ENCODE results near the gene C1QBP.
A peak's percentile ranks its signal among the peaks of the same experiment; 100 is the strongest.

The C1QBP gene

DNA sequence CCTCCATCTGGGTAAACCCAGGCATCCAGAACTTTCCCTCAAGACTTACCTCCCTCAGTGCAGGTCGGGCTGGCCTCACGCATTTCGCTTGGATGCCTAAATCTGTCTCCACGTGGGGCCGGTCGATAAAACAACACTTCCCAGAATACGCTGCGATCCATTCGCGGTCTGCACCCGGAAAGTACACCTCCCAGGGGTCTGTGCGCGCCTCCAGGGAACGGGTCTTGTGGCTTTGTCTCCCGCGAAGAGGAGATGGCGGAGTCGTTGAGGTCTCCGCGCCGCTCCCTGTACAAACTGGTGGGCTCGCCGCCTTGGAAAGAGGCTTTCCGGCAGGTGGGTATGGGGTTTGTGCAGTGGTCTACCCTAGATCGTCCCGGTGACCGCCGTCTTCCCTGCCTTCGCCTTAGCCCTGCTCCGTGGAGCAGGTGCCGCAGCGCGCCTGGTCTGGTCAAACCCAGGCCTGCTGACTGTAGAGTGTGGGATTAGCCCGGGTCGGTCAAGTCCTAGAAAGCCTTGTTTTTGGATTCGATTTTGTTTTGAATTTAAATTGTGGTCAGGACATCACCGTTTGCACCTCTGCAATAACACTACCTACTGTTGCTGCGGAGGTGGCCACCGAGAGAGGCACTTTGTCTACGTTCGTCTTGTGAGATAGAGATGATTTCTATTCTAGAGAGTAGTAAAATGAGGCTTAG is 18.8 kb downstream of the C1QBP start, which contains the start of gene RPAIN:
Gene RPAIN (plus strand): TSS at position 224 of the 695 bp plus-strand sequence. CDS start 29 bp downstream, at position 253.
- H3K4me3 ChIP-seq (ENCODE audit: low read length), result peak within 1 kb of the TSS; percentile 94
- no peak for TF ChIP-seq ZNF274 (IDR thresholded peaks at IDR 0.05; ENCODE audit: low read depth, low read length)

DNA sequence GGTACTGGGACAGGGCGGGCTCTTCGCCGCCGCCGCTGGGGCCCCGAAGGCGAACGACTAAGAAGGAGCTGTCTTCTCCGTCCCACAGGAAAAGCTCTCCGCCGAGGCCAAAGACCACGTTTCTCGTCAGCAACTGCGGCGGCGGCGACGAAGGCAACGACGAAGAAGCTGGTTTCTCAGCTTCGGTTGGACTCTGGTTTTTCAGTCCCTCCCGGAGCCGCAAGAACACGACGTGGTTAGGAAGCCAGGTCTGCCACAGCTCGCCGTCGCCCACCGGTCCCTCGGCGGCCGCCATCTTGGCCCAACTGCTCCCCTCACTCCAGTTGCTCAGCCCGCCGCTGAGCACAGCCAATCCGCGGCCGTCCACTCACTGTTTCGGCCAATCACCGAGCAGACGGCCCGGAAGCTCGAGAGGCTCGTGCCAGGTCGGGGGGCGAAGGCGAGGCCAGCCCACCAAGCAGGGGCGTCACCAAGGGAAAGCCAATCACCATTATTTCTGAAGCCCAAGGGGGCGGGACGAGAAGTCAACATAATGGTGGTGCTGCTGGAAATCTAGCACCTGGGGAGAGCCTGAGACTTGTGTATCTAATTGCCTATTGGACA is 19.5 kb downstream of the C1QBP start, which contains the start of gene NUP88:
Gene NUP88 (minus strand): TSS at position 307 of the 603 bp plus-strand sequence. CDS start 12 bp downstream, at position 295.
- H3K4me3 ChIP-seq (ENCODE audit: low read length), result peak within 1 kb of the TSS; percentile 94
- no peak for TF ChIP-seq ZNF274 (IDR thresholded peaks at IDR 0.05; ENCODE audit: low read depth, low read length)

DNA sequence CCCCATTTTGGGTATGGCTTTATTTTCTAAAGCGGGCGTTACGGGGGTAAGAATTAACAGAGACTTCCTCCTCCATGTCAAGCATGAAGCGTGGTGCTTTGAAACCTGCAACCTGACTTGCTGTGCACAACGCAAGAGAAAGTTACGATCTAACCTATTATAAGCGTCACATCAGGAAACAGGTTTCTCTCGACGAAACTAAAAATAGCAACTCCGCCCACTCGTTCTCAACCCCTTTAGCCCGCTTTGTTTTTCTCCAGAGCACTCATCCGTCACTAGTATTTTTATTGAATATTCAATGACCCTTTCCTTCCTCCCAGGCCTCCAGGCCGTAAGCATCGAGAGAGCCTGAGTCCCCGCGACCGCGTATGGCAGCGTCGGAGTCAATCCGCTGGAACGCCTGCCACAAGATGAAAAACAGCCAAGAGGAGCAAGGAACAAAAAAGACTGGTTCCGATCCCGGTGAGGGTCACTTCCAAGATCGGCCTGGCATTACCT is 20.0 kb downstream of the C1QBP start:
- no peak for TF ChIP-seq ZNF274 (IDR thresholded peaks at IDR 0.05; ENCODE audit: low read depth, low read length)
- H3K4me3 ChIP-seq (ENCODE audit: low read length), result peak overlapping the region; percentile 94

DNA sequence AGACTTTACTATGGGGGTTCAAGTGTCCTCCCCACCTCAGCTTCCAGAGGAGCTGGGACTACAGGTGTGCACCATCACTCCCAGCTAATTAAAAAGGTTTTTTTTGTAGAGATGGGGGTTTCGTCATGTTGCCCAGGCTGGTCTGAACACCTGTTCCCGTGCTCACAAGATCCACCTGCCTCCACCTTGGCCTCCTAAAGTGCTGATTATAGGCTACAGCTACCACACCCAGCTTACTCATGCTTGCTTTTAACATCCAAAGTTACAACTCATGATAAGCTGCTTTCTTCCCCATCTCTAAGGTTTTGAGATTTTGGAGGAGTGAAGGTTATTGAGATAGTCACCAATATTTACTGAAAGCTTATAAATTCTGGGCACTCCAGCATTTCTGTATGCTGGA is 22.1 kb downstream of the C1QBP start:
- TF ChIP-seq ZNF274 (IDR thresholded peaks at IDR 0.05; ENCODE audit: low read depth, low read length), result no peak
- H3K4me3 ChIP-seq (ENCODE audit: low read length), result no peak overlapping the region

DNA sequence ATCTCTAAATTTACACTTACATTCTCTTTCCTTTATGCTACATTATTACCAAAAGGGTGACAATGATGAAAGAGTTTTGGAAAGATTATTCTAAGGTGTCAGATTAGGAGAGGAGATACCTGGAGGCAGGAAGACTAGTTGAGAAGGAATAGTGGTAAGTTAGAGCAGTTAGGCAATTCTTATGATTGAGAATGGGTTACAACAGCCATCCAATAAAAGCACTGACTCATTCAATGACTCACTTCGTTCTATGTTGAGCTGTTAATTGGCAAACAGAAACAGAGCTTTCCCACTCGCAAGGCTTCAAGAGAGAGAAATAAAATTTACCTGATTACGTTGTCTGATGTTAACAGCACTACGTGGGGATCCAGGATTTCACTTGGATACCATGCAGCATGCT is 25.3 kb downstream of the C1QBP start:
- TF ChIP-seq ZNF274 (IDR thresholded peaks at IDR 0.05; ENCODE audit: low read depth, low read length), result no peak
- no peak overlapping the region for H3K4me3 ChIP-seq (ENCODE audit: low read length)

DNA sequence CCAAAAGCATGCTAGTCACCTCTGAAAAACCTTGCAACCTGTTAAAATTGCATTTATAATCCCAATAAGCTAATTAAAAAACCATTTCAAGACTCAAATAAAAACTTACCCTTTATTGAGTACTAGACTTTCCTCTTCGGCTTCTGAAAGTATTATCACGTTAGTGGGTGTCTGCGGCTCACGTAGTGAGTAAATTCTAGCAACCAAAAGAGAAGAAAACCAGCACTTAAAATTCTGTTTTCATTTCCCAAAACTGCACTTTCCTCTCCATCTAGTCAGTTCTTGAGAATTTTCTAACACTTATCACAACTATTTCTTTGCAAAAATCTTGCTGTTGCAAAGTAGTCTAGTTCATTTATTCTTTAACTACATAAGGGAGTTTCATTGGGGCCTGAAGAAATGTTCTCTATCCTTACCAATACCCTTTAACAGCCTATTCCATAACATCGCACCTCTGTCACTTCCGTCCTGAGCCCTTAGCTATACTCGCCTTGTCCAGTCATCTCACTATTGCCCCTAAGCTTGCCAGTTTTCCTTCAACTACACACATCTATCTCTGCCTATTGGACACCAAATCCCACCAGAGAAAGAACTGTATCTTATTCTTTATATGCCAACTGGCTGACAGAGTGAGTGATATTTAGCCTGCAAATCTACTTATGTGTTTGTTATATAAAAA is 28.2 kb downstream of the C1QBP start:
- no peak overlapping the region for H3K4me3 ChIP-seq (ENCODE audit: low read length)
- TF ChIP-seq ZNF274 (IDR thresholded peaks at IDR 0.05; ENCODE audit: low read depth, low read length), result no peak

DNA sequence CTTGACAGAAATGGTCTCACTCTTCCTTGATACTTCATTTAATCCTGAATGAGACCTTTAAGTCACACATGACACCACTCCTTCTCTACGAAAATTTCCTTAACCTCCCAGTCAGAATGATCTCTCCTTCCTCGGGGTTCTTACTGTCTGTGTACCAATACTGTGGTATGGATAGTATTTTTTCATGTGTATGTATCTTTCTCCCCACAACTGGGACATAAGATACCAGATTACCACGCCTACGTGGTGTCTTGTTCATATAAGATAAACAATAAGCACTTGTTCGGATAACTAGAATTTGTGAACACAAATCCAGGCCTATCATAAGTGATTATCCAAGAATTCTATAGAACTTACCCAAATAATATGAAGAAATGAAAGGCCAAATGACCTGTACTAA is 30.8 kb downstream of the C1QBP start:
- H3K4me3 ChIP-seq (ENCODE audit: low read length), result no peak overlapping the region
- TF ChIP-seq ZNF274 (IDR thresholded peaks at IDR 0.05; ENCODE audit: low read depth, low read length), result no peak

DNA sequence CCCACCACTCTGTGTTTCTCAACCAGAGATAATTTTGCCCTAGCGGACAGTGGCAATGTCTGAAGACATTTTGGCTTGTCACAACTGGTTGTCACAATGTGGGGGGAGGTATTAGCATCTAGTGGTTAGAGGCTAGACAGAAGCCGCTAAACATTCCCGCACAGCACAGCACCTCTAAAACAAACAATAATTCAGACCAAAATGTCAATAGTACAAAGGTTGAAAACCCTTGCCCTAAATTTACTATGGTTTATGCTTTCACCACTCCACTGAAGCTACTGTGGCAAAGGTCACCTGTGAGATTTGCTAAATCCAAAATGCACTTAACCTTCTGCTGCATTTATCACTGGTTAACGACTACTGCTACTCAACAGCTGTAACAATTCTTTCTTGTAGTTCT is 33.6 kb downstream of the C1QBP start:
- H3K4me3 ChIP-seq (ENCODE audit: low read length), result no peak overlapping the region
- TF ChIP-seq ZNF274 (IDR thresholded peaks at IDR 0.05; ENCODE audit: low read depth, low read length), result no peak

DNA sequence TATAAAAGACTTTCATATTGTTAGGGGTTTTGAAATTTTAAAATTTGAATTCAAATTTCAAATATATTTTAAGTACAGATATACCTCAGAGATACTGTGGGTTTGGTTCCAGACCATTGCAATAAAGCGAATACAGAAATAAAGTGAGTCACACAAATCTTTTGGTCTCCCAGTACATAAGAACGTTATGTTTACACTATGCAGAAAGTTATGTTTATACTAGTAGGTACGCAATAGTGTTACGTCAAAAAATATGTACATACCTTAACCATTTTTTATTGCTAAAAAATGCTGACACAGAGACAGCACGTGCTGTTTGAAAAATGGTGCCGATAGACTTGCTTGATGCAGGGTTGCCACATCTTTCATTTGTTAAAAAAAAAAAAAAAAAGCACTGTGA is 39.2 kb downstream of the C1QBP start:
- no peak for TF ChIP-seq ZNF274 (IDR thresholded peaks at IDR 0.05; ENCODE audit: low read depth, low read length)

DNA sequence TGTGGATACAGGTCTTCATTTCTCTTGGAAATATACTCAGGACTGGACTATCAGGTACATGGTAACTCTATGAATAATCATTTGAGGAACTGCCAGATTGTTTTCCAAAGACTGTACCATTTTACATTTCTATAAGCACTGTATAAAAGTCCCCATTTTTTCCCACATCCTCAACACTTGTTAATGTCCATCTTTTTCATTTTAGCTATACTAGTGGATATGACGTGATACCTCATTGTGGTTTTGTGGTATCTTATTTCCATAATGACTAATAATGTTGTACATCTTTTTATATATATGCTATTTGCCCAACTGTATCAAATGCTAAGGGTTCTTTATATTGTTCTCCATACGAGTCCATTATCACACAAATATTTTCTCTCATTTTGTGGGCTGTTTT is 42.3 kb downstream of the C1QBP start:
- TF ChIP-seq ZNF274 (IDR thresholded peaks at IDR 0.05; ENCODE audit: low read depth, low read length), result no peak

More for the DNA sequence above, 39.2 kb downstream of the C1QBP start:
- no peak overlapping the region for H3K4me3 ChIP-seq (ENCODE audit: low read length)

DNA sequence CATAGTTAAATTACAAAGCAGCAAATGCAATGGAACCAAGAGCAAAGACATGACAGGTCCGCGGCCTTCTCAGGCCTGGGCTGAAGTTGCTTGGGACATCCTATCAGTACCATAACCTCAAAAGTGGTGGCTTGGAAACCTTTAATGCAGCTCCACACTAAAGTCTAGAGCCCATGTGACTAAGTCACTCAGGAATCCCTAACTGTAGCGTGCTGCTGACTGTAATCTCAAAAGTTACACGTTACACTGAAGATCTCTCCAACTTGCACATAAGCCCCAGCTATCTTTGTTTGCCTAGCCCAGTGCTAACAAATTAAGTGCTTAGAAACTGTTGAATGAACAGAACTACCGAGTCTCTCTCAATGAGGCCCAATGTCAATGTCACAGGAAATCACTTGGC is 47.3 kb downstream of the C1QBP start:
- H3K4me3 ChIP-seq (ENCODE audit: low read length), result no peak overlapping the region
- no peak for TF ChIP-seq ZNF274 (IDR thresholded peaks at IDR 0.05; ENCODE audit: low read depth, low read length)

More for the DNA sequence above, 42.3 kb downstream of the C1QBP start:
- no peak overlapping the region for H3K4me3 ChIP-seq (ENCODE audit: low read length)
